A549 (cell line): ENCODE measurements around the gene CD1D.

Source experiments
- CEBPB ChIP-seq, 2 experiments: fragments of >200 bp in 1 of 2; sonication (Bioruptor Twin) in 1 of 2; formaldehyde crosslinking in 1 of 2; IDR thresholded peaks; 2 replicates each; pipeline ENCODE4 v1.6.1; 2012 to 2016
- CTCF ChIP-seq: fragments of >200 bp; sonication (Bioruptor Twin); formaldehyde crosslinking; IDR thresholded peaks from 3 replicates; pipeline ENCODE4 v1.5.1; 2016
- JUN ChIP-seq, 2 experiments: fragments of >200 bp; sonication (Bioruptor Twin); formaldehyde crosslinking; IDR thresholded peaks; 2 replicates in 1 of 2; 3 replicates in 1 of 2; pipeline ENCODE4 v1.6.1; 2016 to 2017
- PBX3 ChIP-seq: IDR thresholded peaks from 2 replicates; pipeline ENCODE4 v1.6.1; 2012
- SMC3 ChIP-seq: fragments of >200 bp; sonication (Bioruptor Twin); formaldehyde crosslinking; IDR thresholded peaks from 3 replicates; pipeline ENCODE4 v1.6.1; 2018; ENCODE audit warnings: inconsistent platforms

GRCh38 chr1:158199849-158200248 lies 19.2 kb downstream of the CD1D start:
- TF ChIP-seq SMC3 (no peak), CEBPB (IDR thresholded peaks at IDR 0.05) (peak; percentile 56 to 80; a peak in 3 of 4 replicates), CTCF (no peak), PBX3 (no peak), JUN (IDR thresholded peaks at IDR 0.05) (no peak)
